ENCODE data around the gene RUFY2. TPM values are rescaled to one million over a fixed set of nuclear protein-coding genes. Genes with fewer than 3 reads are reported as not detected.

The RUFY2 gene
- total and polyA plus RNA-seq, 2 donors (not counting 3 experiments of a cell fraction or from before 2014, with no cell fraction given): 5.7 to 24.2 TPM

DNA sequence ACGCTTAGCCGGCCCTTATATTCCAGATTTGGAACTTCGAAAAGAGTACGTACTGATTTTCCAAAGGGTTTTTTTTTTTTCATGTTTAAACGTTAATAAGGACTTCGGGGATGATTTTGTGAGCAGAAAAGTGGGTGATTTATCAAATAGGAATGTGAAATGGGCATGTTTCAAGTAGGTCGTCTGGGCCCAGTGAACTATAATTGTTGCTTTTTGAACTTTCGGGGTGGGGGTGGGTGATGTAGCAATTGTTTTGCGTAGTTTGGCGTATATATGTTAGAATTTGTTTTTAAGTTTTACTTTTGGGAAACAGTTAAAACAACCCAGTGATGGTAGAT lies 74.0 kb downstream of the RUFY2 start:
- Histone ChIP-seq H3K27me3 (ENCODE audit: control insufficient read depth in 2 of 2, insufficient read depth in 2 of 2, low read length in 2 of 2) (no peaks in the 10 kb centered on the region), H3K27ac (ENCODE audit: insufficient read depth, low read depth, low read length) (peak overlapping the region; percentile 91), H3K9ac (replicated peaks; ENCODE audit: extremely low read depth, insufficient read depth, low read length) (peak overlapping the region; percentile 99), H3K9me3 (replicated peaks; ENCODE audit: control insufficient read depth, insufficient read depth, low read length) (no peaks in the 10 kb centered on the region), H3K36me3 (ENCODE audit: control insufficient read depth in 2 of 2, extremely low read depth in 1 of 2, insufficient read depth in 2 of 2, low read length in 2 of 2) (peaks cover 0 to 3% of the 10 kb centered on the region in 2 experiments), H3K79me2 (ENCODE audit: control insufficient read depth, insufficient read depth, low read length) (peaks cover 62% of the 10 kb centered on the region), H3K4me1 (ENCODE audit: control insufficient read depth, extremely low read depth, insufficient read depth, low read length) (peaks cover 20% of the 10 kb centered on the region), H2AFZ (ENCODE audit: low read depth, low read length) (no peak overlapping the region), H3K4me2 (ENCODE audit: insufficient read depth, low read length) (peak overlapping the region; percentile 98), H4K20me1 (replicated peaks; ENCODE audit: control insufficient read depth, extremely low read depth, insufficient read depth, low read length) (peaks cover 24% of the 10 kb centered on the region), H3K4me3 (replicated peaks in 1 of 3; ENCODE audit: insufficient read depth in 1 of 3, low read depth in 1 of 3, low read length in 3 of 3) (peak overlapping the region; percentile 95 to 100 (median 99)), H3K9me1 (replicated peaks; ENCODE audit: control insufficient read depth, extremely low read depth, insufficient read depth, low read length) (no peaks in the 10 kb centered on the region)
- DNase-seq (ENCODE audit: low read depth, low spot score) (no peak), FAIRE-seq (no peak)
- intact Hi-C loops (cut with micrococcal nuclease): no loop called here
- no peak for TF ChIP-seq GATA2 (IDR thresholded peaks at IDR 0.05; ENCODE audit: insufficient read depth, insufficient read length, low read depth, low read length)
- TF ChIP-seq, protein P1, sequence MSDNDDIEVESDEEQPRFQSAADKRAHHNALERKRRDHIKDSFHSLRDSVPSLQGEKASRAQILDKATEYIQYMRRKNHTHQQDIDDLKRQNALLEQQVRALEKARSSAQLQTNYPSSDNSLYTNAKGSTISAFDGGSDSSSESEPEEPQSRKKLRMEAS (IDR thresholded peaks at IDR 0.05; ENCODE audit: insufficient read depth, insufficient read length): no peak
- TF ChIP-seq FOS (IDR thresholded peaks at IDR 0.05; ENCODE audit: borderline replicate concordance, insufficient read depth, low read length): no peak
- TF ChIP-seq POLR2A (IDR thresholded peaks at IDR 0.05; ENCODE audit: low read depth, low read length): no peak
- TF ChIP-seq EZH2 (IDR thresholded peaks at IDR 0.05; ENCODE audit: borderline replicate concordance, low read depth, low read length, severe bottlenecking): no peak
- dilution Hi-C loops (cut with MboI; ENCODE audit: extremely low pct_ligation_motif_present, low sequenced_read_pairs): no loop called here
- BruUV-seq (replicated peaks): no TSS peak
- ChIA-PET POLR2A (interaction anchor here (0.6 to 1.7 kb wide), 2 partner anchors 16 to 120 kb away, joined by 4 to 5 read pairs; no protein-coding TSS in a partner anchor), CTCF (interaction anchor here (1.3 to 3.5 kb wide), 3 partner anchors 15 to 478 kb away, joined by 4 to 21 read pairs (median 6); no protein-coding TSS in a partner anchor)

DNA sequence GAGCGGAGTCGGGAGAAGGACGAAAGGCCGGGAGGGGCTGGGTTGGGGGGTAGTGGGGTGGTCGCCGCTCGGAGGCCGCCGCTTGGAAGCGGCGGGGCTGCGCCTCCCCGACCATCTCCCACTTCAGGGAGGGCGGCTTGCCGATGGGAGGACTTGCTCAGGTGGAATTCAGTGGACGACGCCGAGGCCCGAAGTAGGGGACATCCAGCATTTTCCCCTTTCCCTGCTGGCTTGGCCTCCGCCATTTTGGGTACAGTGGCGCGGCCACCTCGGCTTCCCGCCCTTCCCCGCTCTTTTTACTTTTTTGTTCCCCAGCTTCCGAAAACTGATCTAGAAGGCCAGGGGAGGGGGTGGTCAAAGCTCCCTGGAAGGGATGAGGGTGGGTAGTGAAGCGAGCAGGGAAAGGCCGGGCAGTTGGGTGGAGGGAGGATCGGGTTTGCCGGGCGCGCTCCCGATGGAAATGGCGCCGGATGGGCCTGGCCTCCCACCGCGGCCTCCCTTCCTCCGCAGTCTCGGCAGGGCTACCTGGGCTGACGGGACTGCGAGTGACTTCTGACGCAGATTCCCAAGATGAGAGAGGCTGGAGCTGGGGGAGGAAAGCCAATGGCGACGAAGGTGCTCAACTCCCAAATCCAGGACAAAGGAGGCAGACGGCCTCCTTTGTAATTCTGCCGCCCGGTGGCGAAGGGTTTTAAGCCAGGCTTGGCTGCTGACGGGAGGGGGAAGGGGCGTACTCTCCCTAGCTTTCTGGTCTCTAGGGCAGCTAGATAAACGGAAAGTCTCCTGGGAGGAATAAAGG lies 74.6 kb downstream of the RUFY2 start, which contains the start of gene PBLD:
TSS of gene PBLD (minus strand) at position 670 of the 799 bp plus-strand sequence. CDS start 26,084 bp downstream, outside the sequence.
- Histone ChIP-seq H3K9ac (replicated peaks; ENCODE audit: extremely low read depth, insufficient read depth, low read length) (peak within 1 kb of the TSS; percentile 99), H3K9me3 (replicated peaks; ENCODE audit: control insufficient read depth, insufficient read depth, low read length) (no peaks in the 10 kb centered on the region), H3K4me2 (ENCODE audit: insufficient read depth, low read length) (peak within 1 kb of the TSS; percentile 98), H3K27me3 (ENCODE audit: control insufficient read depth in 2 of 2, insufficient read depth in 2 of 2, low read length in 2 of 2) (no peaks in the 10 kb centered on the region), H3K36me3 (ENCODE audit: control insufficient read depth in 2 of 2, extremely low read depth in 1 of 2, insufficient read depth in 2 of 2, low read length in 2 of 2) (peaks cover 0 to 3% of the 10 kb centered on the region in 2 experiments), H2AFZ (ENCODE audit: low read depth, low read length) (no peak within 1 kb of the TSS), H3K4me1 (ENCODE audit: control insufficient read depth, extremely low read depth, insufficient read depth, low read length) (peaks cover 20% of the 10 kb centered on the region), H3K4me3 (replicated peaks in 1 of 3; ENCODE audit: insufficient read depth in 1 of 3, low read depth in 1 of 3, low read length in 3 of 3) (peak within 1 kb of the TSS; percentile 95 to 100 (median 99)), H3K9me1 (replicated peaks; ENCODE audit: control insufficient read depth, extremely low read depth, insufficient read depth, low read length) (no peaks in the 10 kb centered on the region), H3K27ac (ENCODE audit: insufficient read depth, low read depth, low read length) (peak within 1 kb of the TSS; percentile 91), H3K79me2 (ENCODE audit: control insufficient read depth, insufficient read depth, low read length) (peaks cover 56% of the 10 kb centered on the region), H4K20me1 (replicated peaks; ENCODE audit: control insufficient read depth, extremely low read depth, insufficient read depth, low read length) (peaks cover 21% of the 10 kb centered on the region)
- dilution Hi-C loops (cut with MboI; ENCODE audit: extremely low pct_ligation_motif_present, low sequenced_read_pairs) (no loop called here), intact Hi-C loops (cut with micrococcal nuclease) (loop anchor here (1.0 kb wide), 1 partner anchor 477 kb away; no protein-coding TSS in a partner anchor)
- POLR2A ChIA-PET: interaction anchor here (0.6 to 1.7 kb wide), 4 partner anchors 16 to 119 kb away, joined by 3 to 5 read pairs (median 4); no protein-coding TSS in a partner anchor
- FAIRE-seq (peak; percentile 53), DNase-seq (ENCODE audit: low read depth, low spot score) (peak; percentile 83)
- TF ChIP-seq, protein P1 (IDR thresholded peaks at IDR 0.05; ENCODE audit: insufficient read depth, insufficient read length): no peak
- no peak for TF ChIP-seq EZH2 (IDR thresholded peaks at IDR 0.05; ENCODE audit: borderline replicate concordance, low read depth, low read length, severe bottlenecking)
- TF ChIP-seq MYC (IDR thresholded peaks at IDR 0.05; ENCODE audit: low read depth, low read length): no peak
- TF ChIP-seq JUN (IDR thresholded peaks at IDR 0.05; ENCODE audit: borderline replicate concordance, insufficient read depth, insufficient read length, low read depth): no peak
- TF ChIP-seq, protein P2, sequence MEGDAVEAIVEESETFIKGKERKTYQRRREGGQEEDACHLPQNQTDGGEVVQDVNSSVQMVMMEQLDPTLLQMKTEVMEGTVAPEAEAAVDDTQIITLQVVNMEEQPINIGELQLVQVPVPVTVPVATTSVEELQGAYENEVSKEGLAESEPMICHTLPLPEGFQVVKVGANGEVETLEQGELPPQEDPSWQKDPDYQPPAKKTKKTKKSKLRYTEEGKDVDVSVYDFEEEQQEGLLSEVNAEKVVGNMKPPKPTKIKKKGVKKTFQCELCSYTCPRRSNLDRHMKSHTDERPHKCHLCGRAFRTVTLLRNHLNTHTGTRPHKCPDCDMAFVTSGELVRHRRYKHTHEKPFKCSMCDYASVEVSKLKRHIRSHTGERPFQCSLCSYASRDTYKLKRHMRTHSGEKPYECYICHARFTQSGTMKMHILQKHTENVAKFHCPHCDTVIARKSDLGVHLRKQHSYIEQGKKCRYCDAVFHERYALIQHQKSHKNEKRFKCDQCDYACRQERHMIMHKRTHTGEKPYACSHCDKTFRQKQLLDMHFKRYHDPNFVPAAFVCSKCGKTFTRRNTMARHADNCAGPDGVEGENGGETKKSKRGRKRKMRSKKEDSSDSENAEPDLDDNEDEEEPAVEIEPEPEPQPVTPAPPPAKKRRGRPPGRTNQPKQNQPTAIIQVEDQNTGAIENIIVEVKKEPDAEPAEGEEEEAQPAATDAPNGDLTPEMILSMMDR (IDR thresholded peaks at IDR 0.05; ENCODE audit: extremely low read depth in 1 of 2, insufficient read depth in 1 of 2, low read depth in 1 of 2, low read length in 2 of 2): peak; percentile 28 to 56
- peak; percentile 84 for TF ChIP-seq POLR2A (IDR thresholded peaks at IDR 0.05; ENCODE audit: low read depth, low read length)
- TF ChIP-seq FOS (IDR thresholded peaks at IDR 0.05; ENCODE audit: borderline replicate concordance, insufficient read depth, low read length): no peak
- no peak for TF ChIP-seq GATA2 (IDR thresholded peaks at IDR 0.05; ENCODE audit: insufficient read depth, insufficient read length, low read depth, low read length)
- TF ChIP-seq POLR2AphosphoS5 (IDR thresholded peaks at IDR 0.05; ENCODE audit: insufficient read depth, low read depth, low read length): peak; percentile 50
- CTCF ChIA-PET: interaction anchor here (0.9 to 3.5 kb wide), 6 partner anchors 16 to 544 kb away, joined by 3 to 21 read pairs (median 5); no protein-coding TSS in a partner anchor
- BruUV-seq (replicated peaks): TSS peak; percentile 76

All from endothelial cell of umbilical vein (primary cell).